HTR-8/SVneo (cell line): ENCODE data around the gene SPANXN4.

ENCODE experiments used
- DNase-seq: peaks from one replicate; pipeline ENCODE4 v3.0.0; 2011; ENCODE audit warnings: low spot score, mixed read lengths; ENCODE audit not compliant: insufficient read length
- FAIRE-seq: peaks from 2 replicates; lab custom pipeline; 2011; peaks lifted over from hg19 to GRCh38; lab: Jason Lieb, UNC

The SPANXN4 gene, protein sequence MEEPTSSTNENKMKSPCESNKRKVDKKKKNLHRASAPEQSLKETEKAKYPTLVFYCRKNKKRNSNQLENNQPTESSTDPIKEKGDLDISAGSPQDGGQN

GRCh38 chrX:143025628-143026027 is at the start of gene SPANXN4:
Gene SPANXN4 (plus strand): TSS chrX:143025928. CDS start chrX:143026015, 87 bp downstream.
- FAIRE-seq (no peak), DNase-seq (no peak)

DNA sequence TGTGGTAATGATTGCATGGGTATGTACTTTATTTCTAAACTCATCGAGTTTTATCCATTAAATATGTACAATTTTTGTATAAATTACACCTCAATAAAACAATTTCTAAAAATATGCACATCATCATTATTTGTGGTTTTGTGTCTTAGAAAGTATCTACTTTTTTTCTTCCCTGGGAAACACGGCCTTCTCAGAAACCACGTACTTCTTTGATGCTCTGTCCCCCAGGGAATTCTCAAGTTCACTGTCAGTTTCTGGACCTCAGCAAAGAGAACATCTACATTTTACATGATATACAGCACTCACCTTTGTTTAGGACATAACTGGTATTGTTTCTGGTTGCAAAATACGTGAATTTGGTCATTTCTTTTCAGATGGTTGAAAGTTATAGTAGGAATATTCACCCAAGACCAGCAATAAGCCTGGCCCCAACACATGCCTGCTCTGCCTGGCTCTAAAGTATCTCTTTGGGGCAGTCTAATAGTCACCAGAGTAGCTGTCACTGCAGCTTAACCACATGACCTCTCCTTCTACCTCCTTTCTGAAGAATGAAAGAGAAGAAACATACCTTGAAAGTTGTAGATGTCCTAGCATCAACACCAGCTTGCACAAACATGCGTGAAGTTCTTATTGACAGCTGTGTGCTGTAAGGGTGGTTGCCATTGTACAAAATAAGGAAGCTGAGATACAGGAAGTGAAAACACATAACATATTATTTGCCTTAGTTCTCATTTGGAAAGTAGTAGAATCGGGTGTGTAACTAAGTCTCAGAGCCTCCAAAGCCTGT is 48.4 kb upstream of the SPANXN4 start:
- no peak for FAIRE-seq
- no peak for DNase-seq

GRCh38 chrX:142978130-142978684 is 47.5 kb upstream of the SPANXN4 start:
- FAIRE-seq (no peak), DNase-seq (no peak)

DNA sequence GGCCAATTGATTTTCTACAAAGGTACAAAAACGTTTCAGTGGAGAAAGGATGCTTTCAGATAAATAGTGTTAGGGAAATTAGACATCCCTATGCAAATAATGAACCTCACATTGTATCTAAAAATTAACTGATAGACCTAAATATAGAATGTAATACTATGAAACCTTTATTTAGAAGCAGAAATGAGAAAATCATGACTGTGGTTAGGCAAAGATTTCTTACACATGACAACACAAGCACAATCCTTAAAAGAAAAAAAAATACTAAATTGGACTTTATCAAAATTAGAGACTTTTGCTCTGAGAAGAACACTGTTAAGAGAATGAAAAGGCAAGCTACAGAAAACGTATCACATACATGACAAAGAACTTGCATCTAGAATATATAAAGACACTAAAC is 43.0 kb upstream of the SPANXN4 start:
- DNase-seq (no peak), FAIRE-seq (no peak)

- DNase-seq (no peak), FAIRE-seq (no peak)
Observed at GRCh38 chrX:142994988-142995387, 30.7 kb upstream of the SPANXN4 start.

DNA sequence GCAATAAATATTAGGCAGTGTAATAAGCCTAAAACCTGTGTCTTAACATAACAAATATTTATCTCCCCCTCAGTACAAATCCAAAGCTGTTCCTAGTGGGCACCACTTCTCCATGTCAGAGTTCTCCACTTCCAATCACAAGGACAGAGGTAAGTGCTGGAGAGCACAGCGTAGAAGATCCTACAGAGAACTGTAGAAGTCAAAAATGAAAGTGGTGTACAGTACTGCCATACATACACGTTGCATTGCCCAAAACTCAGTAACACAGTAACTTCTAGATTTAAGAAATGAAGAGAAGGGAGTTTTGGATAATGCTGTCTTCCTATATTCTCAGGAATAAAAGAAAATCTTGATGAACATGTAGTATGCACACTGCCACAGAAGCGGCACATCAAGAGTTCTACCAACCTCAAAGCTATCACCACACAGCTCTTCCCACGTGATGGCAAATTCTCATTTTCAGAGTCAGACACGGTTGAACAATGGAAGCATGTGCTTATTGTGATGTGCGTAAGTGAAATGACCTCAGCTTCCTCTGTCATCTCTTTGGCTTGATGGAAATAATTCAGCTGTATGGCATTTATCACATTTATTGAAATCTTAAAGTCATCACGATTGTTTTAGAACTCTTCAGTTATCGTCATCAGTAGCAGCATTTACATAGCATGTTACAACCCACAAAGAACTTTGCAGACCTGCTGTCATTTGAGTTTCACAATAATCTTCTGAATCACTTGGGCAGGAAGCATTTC is 27.1 kb upstream of the SPANXN4 start:
- DNase-seq (no peak), FAIRE-seq (no peak)

- FAIRE-seq (no peak), DNase-seq (no peak)
Observed at GRCh38 chrX:142999199-142999701, 26.5 kb upstream of the SPANXN4 start.

DNA sequence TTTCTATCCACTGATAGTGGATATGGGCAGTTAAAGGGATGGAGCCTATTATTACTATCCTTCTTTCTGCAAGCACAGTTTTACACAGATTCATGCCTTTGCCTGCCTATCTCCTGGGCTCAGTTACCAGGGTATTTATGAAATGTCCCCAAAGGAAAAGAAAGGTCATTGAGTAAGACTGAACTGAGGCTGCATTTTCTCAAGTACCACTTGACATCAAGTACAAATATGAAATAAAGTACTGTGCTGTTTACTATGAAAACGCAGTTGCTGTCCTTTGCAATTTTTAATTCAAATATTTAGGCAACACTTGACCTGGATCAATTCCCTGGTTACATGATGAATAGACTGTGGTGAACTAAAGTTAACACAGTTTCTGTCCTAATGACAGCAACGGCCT is 23.5 kb upstream of the SPANXN4 start:
- FAIRE-seq (no peak), DNase-seq (no peak)

DNA sequence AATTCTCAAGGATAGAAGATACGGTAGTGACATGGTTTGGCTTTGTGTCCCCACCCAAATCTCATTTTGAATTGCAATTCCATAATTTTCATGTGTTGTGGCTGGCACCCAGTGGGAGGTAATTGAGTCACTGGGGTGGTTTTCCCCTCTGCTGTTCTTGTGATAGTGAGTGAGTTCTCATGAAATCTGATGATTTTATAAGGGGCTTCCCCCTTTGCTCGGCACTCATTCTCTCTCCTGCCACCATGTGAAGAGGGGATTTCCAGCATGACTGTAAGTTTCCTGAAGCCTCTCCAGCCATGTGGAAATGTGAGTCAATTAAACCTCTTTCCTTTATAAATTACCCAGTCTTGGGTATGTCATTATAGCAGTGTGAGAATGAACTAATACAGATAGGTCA is 8.5 kb upstream of the SPANXN4 start:
- no peak for FAIRE-seq
- no peak for DNase-seq

DNA sequence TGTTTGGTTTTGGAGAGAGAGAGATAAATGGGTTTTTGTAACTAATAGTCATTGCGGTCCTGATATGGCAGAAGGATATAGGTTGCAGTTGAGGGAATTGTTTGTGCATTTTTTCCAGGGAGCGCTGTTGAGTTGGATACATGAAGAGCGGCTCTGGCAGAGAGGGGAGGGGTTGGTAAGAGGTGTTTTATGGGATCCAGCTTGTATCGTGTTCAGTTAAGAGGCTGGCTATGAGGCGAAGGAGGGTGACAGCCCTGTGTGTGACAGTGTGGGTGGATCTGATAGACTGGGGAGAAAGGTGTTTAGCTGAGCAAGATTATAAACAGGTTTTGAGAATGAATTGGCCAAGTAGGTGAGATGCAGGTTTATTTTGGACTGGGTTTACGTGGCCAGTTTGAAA is 1.5 kb downstream of the SPANXN4 start:
- DNase-seq (no peak), FAIRE-seq (no peak)

DNA sequence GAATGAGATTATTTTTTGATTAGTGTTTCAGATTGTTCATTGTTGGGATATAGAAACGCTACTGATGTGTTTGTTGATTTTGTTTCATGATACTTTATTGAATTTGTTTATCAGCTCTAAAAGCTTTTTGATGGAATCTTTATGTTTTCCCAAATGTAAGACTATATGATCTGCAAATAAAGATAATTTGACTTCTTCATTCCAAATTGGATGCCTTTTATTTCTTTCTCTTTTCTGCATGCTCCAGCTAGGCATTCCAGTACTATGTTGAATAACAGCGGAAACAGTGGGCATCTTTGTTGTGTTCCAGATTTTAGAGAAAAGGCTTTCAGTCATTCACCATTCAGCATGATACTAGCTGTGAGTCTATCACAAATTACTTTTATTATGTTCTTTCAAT is 21.8 kb downstream of the SPANXN4 start:
- no peak for FAIRE-seq
- DNase-seq, result no peak

- FAIRE-seq, result no peak
- no peak for DNase-seq
Observed at GRCh38 chrX:143058120-143058519, 32.4 kb downstream of the SPANXN4 start.

GRCh38 chrX:143081231-143081630 is 55.5 kb downstream of the SPANXN4 start:
- no peak for FAIRE-seq

DNA sequence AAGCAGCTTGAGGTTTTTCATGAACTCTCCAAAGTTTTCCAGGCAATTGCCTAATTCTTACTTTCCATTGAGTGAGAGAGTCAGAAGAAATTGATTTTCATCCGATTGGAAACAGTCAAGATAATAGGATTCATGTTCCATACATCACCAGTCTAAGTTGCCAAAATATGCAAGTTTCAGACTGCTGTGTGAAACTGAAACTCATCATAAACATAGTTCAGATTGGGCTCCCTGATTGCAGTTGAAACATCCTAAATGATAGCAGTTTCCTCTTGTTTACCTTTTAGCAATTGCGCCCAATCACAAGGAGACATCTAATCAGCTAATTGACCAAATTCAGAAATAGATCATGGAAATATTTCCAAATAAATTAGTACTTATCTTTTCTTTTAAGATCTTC is 56.8 kb downstream of the SPANXN4 start:
- DNase-seq, result no peak
- FAIRE-seq, result no peak

More at GRCh38 chrX:143081231-143081630, 55.5 kb downstream of the SPANXN4 start:
- DNase-seq, result no peak
